ENCODE results near the gene CTSD.

GRCh38 chr11:1763336-1763795 is 361 bp downstream of the CTSD start:
- no peak for TF ChIP-seq RCOR1 (IDR thresholded peaks at IDR 0.05; ENCODE audit: low read depth, low read length)
- no peak for TF ChIP-seq MAFK (IDR thresholded peaks at IDR 0.05; ENCODE audit: partially characterized antibody)
- TF ChIP-seq JUN (IDR thresholded peaks at IDR 0.05), result no peak
- TF ChIP-seq CTCF (IDR thresholded peaks at IDR 0.05), result no peak
- no peak for TF ChIP-seq BHLHE40 (IDR thresholded peaks at IDR 0.05; ENCODE audit: low read depth, low read length)
- TF ChIP-seq JUNB (IDR thresholded peaks at IDR 0.05), result no peak
- no peak for TF ChIP-seq RNF2 (IDR thresholded peaks at IDR 0.05; ENCODE audit: borderline replicate concordance, low read depth)
- no peak for TF ChIP-seq USF2 (IDR thresholded peaks at IDR 0.05)
- no peak for TF ChIP-seq MAX (IDR thresholded peaks at IDR 0.05)
- TF ChIP-seq RAD21 (conservative IDR thresholded peaks at IDR 0.05 in 1 of 2, IDR thresholded peaks at IDR 0.05 in 1 of 2), result no peak
- no peak for TF ChIP-seq ELK1 (IDR thresholded peaks at IDR 0.05; ENCODE audit: low read depth, low read length)

Data from A549 (cell line).